RWPE2 (cell line): ENCODE data around the gene AHSP.

Source experiments
- ATAC-seq: fragments of 200-7000 bp; cut with Tn5 transposase; 3 replicates; pipeline ENCODE4 v1.9.1; 2021; ENCODE audit warnings: low read depth
- DNase-seq: peaks from one replicate; pipeline ENCODE4 v3.0.0-alpha.2; 2020; ENCODE audit warnings: low spot score
- H3K27ac ChIP-seq: fragments of 450-650 bp; 2 replicates; pipeline ENCODE4 v1.5.1; 2017; ENCODE audit warnings: mild to moderate bottlenecking; ENCODE audit not compliant: poor library complexity, severe bottlenecking
- H3K27me3 ChIP-seq: fragments of 250-450 bp; sonication (Bioruptor Pico); 2 replicates; pipeline ENCODE4 v1.5.1; 2021; ENCODE audit warnings: mild to moderate bottlenecking, moderate library complexity; ENCODE audit not compliant: insufficient read depth, poor library complexity, severe bottlenecking
- H3K36me3 ChIP-seq: fragments of 250-450 bp; sonication (Bioruptor Pico); 2 replicates; pipeline ENCODE4 v1.5.1; 2020; ENCODE audit warnings: low read depth, mild to moderate bottlenecking, moderate library complexity
- H3K4me1 ChIP-seq: fragments of 250-450 bp; sonication (Bioruptor Pico); 2 replicates; pipeline ENCODE4 v1.5.1; 2021; ENCODE audit warnings: mild to moderate bottlenecking, moderate library complexity; ENCODE audit not compliant: insufficient read depth, poor library complexity, severe bottlenecking
- H3K4me3 ChIP-seq: fragments of 250-450 bp; sonication (Bioruptor Pico); 2 replicates; pipeline ENCODE4 v1.5.1; 2021; ENCODE audit warnings: mild to moderate bottlenecking, moderate library complexity; ENCODE audit not compliant: severe bottlenecking
- H3K9me3 ChIP-seq: fragments of 250-450 bp; sonication (Bioruptor Pico); 2 replicates; pipeline ENCODE4 v1.5.1; 2021; ENCODE audit warnings: mild to moderate bottlenecking, moderate library complexity; ENCODE audit not compliant: severe bottlenecking
- CTCF ChIP-seq: fragments of 450-650 bp; IDR thresholded peaks from one replicate; pipeline ENCODE4 v1.5.1; 2017; ENCODE audit warnings: mild to moderate bottlenecking, moderate library complexity; ENCODE audit not compliant: poor library complexity, severe bottlenecking

Gene AHSP

GRCh38 chr16:31491778-31492418, 35.8 kb upstream of the AHSP start:
- TF ChIP-seq CTCF, result no peak
- Histone ChIP-seq H3K27me3 (no peaks in the 10 kb centered on the region), H3K36me3 (peaks cover 17% of the 10 kb centered on the region), H3K4me3 (no peak overlapping the region), H3K4me1 (no peaks in the 10 kb centered on the region), H3K27ac (no peak overlapping the region), H3K9me3 (no peaks in the 10 kb centered on the region)
- no peak for DNase-seq
- no peak for ATAC-seq

GRCh38 chr16:31493506-31494125, 34.1 kb upstream of the AHSP start:
- Histone ChIP-seq H3K9me3 (no peaks in the 10 kb centered on the region), H3K27ac (no peak overlapping the region), H3K4me3 (no peak overlapping the region), H3K36me3 (peaks cover 34% of the 10 kb centered on the region), H3K27me3 (no peaks in the 10 kb centered on the region), H3K4me1 (no peaks in the 10 kb centered on the region)
- no peak for TF ChIP-seq CTCF
- no peak for ATAC-seq
- no peak for DNase-seq

- ATAC-seq (no peak), DNase-seq (no peak)
- TF ChIP-seq CTCF, result no peak
These were observed 31.0 kb upstream of the AHSP start for GRCh38 chr16:31496670-31497069.

GRCh38 chr16:31498493-31498892, 29.2 kb upstream of the AHSP start:
- no peak for ATAC-seq
- Histone ChIP-seq H3K4me1 (no peaks in the 10 kb centered on the region), H3K36me3 (peaks cover 44% of the 10 kb centered on the region), H3K27me3 (no peaks in the 10 kb centered on the region), H3K27ac (no peak overlapping the region), H3K9me3 (no peaks in the 10 kb centered on the region), H3K4me3 (no peak overlapping the region)
- DNase-seq, result no peak
- TF ChIP-seq CTCF, result no peak

More at GRCh38 chr16:31496670-31497069, 31.0 kb upstream of the AHSP start:
- no peak overlapping the region for H3K4me3 ChIP-seq
- peaks cover 53% of the 10 kb centered on the region for H3K36me3 ChIP-seq
- no peaks in the 10 kb centered on the region for H3K9me3 ChIP-seq
- H3K27me3 ChIP-seq, result no peaks in the 10 kb centered on the region
- no peak overlapping the region for H3K27ac ChIP-seq
- no peaks in the 10 kb centered on the region for H3K4me1 ChIP-seq

- DNase-seq, result no peak
- no peaks in the 10 kb centered on the region for H3K4me1 ChIP-seq
- TF ChIP-seq CTCF, result no peak
- no peak overlapping the region for H3K27ac ChIP-seq
- no peak overlapping the region for H3K4me3 ChIP-seq
- H3K27me3 ChIP-seq, result no peaks in the 10 kb centered on the region
- H3K9me3 ChIP-seq, result no peaks in the 10 kb centered on the region
- ATAC-seq, result no peak
- peaks cover 47% of the 10 kb centered on the region for H3K36me3 ChIP-seq
These were observed 27.8 kb upstream of the AHSP start for GRCh38 chr16:31499928-31500327.
